IPS-NIHi11 (cell line): ENCODE results near the gene GRID1.

Source experiments
- DNase-seq: peaks from one replicate; pipeline ENCODE4 v3.0.0; 2012; ENCODE audit warnings: mixed read lengths, low spot score

The GRID1 gene

DNA sequence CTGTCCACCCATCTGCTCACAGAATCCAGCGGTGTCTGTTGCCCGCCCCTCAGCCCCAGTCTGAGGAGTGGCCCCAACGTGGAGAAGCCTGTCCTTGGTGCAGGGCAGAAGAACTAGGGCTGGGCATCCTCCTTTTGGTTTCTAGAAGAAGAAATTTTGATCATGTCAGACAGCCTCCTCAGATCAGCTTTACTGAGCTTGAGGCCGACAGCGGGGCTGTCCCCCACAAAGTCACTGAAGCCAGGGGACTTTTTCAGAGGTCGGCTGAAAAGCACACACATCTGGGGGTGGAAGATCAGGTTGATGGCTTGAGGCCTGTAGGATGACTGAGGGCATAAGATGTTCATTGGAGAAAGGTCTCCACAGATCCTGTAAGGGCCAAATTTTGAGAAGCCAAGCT, 767.9 kb downstream of the GRID1 start:
- no peak for DNase-seq

DNA sequence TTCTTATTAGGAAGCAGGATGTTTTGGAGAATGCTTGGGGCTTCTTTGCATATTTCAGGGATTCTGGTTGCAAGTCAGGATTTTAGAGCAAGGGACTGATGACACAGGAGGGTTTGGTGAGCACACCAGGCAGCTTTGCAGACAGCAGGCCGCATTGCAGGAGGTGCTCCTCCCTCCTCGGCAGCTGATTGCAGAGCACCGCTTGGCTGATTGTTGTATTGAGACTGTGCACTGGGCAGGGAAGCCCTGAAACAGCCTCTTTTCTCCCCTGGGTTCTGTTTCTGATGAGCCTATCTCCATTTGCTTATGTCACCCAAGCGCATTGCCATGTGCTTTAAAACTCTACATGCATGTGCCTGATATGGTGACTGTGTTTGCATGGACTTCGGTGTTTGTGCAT, 769.6 kb downstream of the GRID1 start:
- DNase-seq: no peak

DNA sequence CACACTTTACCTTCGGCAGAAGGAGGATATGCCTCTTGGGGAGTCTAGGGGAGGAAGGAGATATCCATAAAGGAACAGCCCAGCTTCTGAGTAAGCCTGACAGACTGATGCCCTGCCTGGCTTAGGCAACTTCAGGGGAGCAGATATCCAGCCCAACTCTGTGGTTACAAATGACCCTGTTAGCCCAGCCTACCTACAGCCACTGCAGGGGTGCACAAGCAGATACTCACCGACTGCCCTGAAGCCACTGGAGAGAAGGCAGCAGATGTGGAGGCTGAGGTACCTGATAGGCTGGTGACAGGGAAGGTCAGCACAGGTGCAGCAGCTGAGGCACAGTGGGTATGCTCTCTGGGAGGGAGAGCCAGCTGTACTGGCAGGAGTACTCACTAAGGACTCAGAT, 770.2 kb downstream of the GRID1 start:
- no peak for DNase-seq

DNA sequence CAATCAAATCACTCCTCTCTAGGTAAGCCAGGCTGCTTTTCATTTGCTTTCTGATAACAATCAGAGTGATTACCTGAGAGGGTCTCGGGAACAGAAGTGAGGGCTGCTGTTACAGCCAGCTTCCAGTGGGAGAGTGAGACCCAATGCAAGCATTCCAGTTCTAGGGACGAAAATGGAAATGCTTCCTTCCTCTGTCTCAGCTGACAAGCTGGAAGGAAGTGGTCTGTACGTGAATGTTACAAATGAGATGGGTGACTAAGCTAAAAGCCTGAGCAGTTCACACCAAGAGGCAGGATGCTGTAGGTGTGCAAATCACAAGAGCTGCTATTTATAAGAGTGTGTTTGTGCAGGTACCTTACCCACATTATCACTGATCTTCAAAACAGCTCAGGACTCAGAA, 772.4 kb downstream of the GRID1 start:
- no peak for DNase-seq

DNA sequence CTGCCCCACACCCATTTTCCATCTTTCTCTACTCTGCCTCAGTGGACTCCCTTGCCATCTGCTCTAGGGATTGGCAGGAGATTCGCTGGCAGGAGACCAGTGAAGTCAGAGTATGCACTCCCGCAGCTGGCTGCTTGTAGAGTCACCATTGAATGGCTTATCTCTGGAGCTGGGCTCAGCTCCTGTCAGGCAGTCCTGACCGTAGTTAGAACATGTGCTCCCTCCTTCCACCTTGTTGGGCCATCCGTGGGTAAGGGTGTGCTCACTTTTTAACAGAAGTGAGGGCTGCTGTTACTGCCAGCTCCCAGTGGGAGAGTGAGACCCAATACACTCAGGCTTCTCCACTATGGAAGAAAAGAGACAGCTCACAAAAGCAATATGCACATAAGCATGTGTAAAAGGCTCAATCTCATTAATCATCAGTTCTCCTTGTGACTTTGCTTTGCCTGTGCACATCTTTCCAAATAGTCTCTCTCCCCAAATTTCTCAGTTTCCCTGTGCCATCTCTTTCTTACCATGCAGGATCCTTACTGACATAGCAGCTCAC, 773.3 kb downstream of the GRID1 start:
- no peak for DNase-seq

DNA sequence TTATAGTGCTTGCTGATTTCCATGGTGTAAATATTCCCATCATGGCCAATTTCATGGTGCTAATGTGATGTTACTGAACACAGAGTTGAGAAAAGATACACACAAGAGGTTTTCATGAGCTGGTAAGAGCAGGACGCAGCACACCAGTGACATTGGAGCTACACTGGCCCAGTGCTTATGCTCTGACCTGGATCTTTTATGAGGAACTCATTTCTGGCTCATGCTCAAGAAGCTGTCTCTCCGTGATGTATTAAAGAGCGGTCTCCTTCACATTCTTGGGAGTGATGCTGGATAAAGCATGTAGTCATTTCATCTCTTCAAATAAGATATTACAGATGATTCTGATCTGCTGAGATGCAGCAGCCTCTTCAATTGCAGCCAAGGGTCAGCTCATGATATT, 785.2 kb downstream of the GRID1 start:
- no peak for DNase-seq

DNA sequence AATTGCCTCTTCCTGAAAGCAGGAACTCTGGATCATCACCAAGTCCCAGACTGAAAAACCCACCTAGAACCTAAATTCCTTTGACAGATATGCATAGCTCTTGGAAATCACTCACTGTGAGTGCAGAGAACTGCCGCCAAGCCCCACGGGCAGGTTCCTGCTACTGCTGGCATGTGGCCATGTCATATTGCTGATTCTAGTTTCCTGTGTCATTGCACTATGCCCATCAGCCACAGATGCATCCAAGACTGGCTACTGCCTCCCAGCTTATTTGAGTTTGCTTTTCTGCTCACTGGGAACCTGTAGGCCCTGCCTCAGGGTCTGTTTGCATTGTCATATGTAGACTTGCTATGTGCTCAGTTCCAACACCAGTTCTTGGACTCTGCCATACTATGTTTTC, 786.0 kb downstream of the GRID1 start:
- DNase-seq: no peak

DNA sequence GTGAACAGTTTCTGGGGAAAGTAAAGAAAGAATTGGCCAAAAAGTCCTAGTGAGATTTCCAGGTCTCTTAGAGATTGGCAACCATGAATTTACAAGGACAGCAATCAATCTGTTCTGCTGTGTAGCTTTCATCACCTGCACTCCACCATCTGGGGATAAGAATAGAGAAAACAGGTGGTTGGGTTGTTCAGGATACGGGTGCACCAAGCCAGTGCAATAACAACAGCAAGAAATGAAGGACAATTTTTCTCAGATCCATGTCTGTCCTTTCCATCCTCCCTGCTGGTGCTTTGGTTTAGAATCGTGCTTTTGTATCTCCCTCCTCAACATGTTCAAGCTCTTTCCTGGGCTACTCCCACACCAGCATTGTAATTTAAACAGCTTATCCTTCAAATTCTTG, 787.7 kb downstream of the GRID1 start:
- no peak for DNase-seq

DNA sequence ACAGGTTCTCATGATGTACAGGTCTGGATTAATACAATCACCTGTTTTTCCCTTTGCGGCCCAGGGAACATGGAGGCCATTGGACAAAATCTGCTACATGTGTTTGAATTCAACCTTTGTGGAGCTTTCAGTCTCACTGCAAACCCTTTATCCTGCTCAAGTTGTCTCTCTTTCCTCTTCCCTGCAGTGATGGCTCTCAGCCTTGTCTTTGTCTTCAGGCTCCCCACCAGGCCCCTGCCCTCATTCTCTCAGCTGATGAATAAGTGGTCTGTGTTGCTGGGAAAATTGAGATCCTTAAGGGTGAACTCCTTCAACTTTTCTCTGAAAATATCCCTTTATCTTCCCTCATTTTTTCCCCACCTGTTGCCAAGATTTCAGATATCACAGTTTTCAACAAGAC, 791.2 kb downstream of the GRID1 start:
- DNase-seq: no peak

DNA sequence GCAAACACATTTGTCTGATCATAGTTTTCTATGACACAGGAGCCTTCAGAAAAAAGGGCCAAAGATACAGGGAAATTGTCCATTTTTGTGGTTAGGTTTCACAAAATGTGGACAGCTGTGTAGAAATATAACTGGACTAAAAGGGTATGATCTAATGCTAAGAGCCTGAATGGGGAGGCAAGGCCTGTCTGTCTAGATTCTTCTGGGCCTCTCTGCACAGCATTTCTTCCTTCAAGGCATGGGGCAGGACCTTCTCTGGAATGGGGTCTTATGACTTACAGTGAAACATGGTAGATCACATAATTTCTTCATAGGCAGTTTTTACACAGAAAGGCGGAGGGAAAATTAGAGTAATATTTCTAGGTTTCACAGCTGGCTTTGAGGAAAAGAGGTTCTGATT, 795.7 kb downstream of the GRID1 start:
- no peak for DNase-seq

DNA sequence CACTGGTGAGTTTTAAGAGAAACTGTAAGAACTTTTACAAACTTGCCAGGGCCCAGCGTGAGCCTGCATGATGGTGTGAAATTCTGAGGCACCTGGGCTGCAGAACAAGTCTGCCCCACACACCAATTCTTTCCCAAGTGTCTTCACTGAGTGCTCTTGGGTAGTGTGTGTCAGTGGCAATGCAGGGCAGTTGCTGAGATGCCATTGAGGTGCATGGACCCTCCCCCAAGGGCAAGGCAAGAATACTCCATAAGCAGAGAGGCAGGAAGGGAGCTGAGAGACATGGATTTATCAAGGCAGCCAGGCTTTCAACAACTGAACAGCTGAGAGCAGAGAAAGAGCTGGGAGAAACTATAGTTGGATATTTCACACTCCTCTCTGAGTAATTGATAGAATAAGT, 801.2 kb downstream of the GRID1 start:
- no peak for DNase-seq

DNA sequence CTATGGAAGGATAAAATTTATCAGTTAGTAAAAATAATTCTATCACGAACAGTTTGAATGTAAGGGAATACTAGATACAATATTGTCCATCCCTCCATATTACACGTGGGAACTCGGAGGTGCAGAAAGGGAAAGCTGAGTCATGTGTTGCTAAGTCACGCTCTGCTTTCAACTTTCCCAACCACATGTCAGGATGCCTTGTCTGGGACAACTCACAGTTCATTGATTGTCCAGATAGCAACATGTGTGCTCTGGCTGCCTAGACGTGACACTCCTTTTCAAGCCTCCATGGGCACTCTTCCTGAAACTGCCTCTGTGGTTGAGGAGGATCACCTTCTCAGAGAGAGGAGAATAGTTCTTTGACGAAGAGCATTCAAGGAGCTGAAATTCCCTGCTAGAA, 808.1 kb downstream of the GRID1 start:
- no peak for DNase-seq

DNA sequence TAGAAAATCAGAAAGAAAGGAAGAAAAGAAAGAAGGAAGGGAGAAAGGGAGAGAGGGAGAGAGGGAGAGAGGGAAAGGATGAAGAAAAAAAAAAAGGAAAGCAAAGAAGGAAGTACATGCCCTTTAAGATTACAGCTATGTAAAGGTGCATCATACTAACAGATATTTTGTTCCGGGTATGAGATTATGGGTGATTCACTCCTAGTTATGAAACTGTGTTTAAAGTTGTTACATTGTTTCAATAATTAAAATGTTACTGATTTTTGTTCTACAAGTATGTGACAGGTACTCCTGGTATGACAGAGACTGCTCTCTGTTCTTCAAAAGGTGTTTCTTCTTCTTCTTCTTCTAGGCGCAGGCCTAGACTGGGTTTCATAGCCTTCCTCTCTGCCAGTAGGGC, 808.9 kb downstream of the GRID1 start:
- DNase-seq: no peak

DNA sequence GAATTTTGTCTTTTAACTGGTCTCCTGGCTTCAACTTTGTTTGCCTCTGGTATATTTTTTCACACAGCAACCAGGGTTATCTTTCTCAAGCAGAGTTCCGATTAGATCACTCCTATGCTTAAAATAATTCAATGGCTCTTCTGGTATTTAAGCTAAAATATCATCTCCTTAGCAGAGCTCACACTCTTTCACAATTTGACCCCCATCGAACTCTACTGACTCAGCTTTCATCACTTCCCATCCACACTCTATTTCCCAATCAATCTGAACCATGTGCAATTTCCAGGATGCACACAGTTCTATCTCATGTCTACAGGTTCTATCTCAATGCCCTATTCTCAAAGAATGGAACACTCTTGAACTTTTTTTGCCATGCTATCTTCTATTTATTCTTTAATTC, 809.5 kb downstream of the GRID1 start:
- DNase-seq: no peak
